Activated CD4-positive, alpha-beta T cell treated with anti-CD3 and anti-CD28 coated beads, Interleukin-2, amount 50 U/mL, for 48 hours (primary cell): ENCODE results near the gene ZNFX1.
"Not testable (repeated sequence)": the region's sequence is repeated elsewhere in the genome, so short reads cannot be mapped to it uniquely, and the experiment has no call there.

Experiments used
- DNase-seq, 2 experiments: peaks; one replicate each; pipeline ENCODE4 v3.0.0-alpha.2; 2020

The ZNFX1 gene

GRCh38 chr20:49207076-49207475 is 70.8 kb downstream of the ZNFX1 start:
- peak in 1 of 2 experiments; percentile 23 for DNase-seq

- DNase-seq, result no peak
Measured at GRCh38 chr20:49203746-49204145, 74.1 kb downstream of the ZNFX1 start.

- no peak for DNase-seq
Measured at GRCh38 chr20:49203011-49203410, 74.8 kb downstream of the ZNFX1 start.

DNA sequence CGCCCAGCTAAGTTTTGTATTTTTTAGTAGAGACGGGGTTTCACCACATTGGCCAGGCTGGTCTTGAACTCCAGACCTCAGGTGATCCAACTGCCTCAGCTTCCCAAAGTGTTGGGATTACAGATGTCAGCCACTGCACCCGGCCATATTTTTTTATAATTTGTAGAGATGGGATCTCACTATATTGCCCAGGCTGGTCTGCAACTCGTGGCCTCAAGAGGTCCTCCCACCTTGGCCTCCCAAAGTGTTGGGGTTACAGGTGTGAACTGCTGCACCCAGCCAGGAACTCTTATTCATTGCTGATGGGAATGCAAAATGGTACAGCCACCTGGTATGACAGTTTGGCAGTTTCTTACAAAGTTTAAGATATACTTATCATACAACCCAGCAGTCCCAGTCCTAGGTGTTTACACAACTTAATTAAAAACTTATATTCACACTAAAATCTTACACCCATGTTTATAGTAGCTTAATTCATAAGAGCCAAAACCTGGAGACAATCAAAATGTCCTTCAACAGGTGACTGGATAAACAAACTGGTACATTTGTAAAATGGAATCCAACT is 78.0 kb downstream of the ZNFX1 start:
- DNase-seq, result no peak

- DNase-seq, result not testable (repeated sequence)
Measured at GRCh38 chr20:49192944-49193518, 84.8 kb downstream of the ZNFX1 start.
